Fibroblast of lung (primary cell): ENCODE results near the gene MAJIN.

ENCODE experiments used
- EZH2 ChIP-seq: IDR thresholded peaks from 2 replicates; pipeline ENCODE4 v1.5.1; 2012; ENCODE audit warnings: low read length, control low read depth, mild to moderate bottlenecking; ENCODE audit errors: missing control alignments
- TF ChIP-seq, protein P1 (sequence below), 2 donors: IDR thresholded peaks in 1 of 2; conservative IDR thresholded peaks in 1 of 2; 1 replicate in 1 of 2; 2 replicates in 1 of 2; pipeline ENCODE4 v1.5.1; 2011 to 2012; ENCODE audit warnings: low read length in 2 of 2, control low read depth in 1 of 2, inconsistent platforms in 1 of 2, low read depth in 1 of 2, mild to moderate bottlenecking in 1 of 2

GRCh38 chr11:64921384-64921783 is 50.5 kb downstream of the MAJIN start:
- TF ChIP-seq, protein P1, sequence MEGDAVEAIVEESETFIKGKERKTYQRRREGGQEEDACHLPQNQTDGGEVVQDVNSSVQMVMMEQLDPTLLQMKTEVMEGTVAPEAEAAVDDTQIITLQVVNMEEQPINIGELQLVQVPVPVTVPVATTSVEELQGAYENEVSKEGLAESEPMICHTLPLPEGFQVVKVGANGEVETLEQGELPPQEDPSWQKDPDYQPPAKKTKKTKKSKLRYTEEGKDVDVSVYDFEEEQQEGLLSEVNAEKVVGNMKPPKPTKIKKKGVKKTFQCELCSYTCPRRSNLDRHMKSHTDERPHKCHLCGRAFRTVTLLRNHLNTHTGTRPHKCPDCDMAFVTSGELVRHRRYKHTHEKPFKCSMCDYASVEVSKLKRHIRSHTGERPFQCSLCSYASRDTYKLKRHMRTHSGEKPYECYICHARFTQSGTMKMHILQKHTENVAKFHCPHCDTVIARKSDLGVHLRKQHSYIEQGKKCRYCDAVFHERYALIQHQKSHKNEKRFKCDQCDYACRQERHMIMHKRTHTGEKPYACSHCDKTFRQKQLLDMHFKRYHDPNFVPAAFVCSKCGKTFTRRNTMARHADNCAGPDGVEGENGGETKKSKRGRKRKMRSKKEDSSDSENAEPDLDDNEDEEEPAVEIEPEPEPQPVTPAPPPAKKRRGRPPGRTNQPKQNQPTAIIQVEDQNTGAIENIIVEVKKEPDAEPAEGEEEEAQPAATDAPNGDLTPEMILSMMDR (conservative IDR thresholded peaks at IDR 0.05 in 1 of 2, IDR thresholded peaks at IDR 0.05 in 1 of 2; ENCODE audit: low read depth in 1 of 2, low read length in 2 of 2), result no peak
- TF ChIP-seq EZH2, result no peak
